HG02678 (cell line): ENCODE results near the gene OTOP3.

ENCODE experiments used
- ATAC-seq: cut with Tn5 transposase; IDR thresholded peaks from one replicate; pipeline ENCODE4 v1.9.1; 2021; ENCODE audit warnings: mild to moderate bottlenecking, moderate library complexity; ENCODE audit not compliant: unreplicated experiment

The OTOP3 gene

GRCh38 chr17:74937064-74938051, 1.7 kb downstream of the OTOP3 start:
- ATAC-seq, result no peak

GRCh38 chr17:74938194-74938950, 2.7 kb downstream of the OTOP3 start:
- no peak for ATAC-seq

GRCh38 chr17:74939534-74939933, 3.8 kb downstream of the OTOP3 start:
- no peak for ATAC-seq

DNA sequence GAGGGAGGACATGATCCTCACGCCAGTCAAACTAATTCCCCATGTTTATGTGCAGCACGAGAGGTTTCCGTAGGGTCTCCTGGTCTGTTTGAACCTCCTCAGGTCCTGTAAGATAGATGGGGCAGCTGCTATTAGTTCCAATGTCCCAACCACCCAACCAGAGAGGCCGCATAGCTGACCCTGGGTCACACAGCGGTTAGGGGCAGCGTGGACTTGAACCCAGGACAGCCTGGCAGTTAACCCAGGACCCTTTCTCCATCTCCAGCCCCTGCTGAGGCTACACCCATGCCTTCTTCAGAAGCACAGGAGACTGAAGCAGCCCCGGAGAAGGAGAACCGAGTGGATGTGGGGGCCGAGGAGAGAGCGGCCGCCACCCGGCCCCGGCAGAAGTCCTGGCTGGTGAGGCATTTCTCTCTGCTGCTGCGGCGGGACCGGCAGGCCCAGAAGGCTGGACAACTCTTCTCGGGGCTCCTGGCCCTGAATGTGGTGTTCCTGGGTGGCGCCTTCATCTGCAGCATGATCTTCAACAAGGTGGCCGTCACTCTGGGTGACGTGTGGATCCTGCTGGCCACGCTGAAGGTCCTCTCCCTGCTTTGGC, 5.5 kb downstream of the OTOP3 start:
- ATAC-seq, result no peak

GRCh38 chr17:74943808-74944522, 8.3 kb downstream of the OTOP3 start:
- ATAC-seq, result no peak

DNA sequence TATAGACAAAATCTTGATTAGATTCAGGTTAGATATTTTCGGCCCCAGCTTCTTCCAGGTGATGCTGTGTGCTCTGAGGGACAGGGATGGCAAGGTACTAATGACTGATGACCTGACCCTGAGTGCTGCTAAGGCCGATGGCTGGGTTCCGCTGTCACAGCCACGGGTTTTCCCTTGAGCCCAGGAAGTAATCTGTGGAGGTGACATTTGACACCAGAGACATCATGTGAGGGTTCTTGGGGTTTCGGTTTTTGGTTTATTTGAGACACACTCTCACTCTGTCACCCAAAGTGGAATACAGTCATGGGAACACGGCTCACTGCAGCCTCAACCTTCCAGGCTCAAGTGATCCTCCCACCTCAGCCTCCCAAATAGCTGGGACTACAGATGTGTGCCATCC, 9.8 kb downstream of the OTOP3 start:
- ATAC-seq, result peak; percentile 52

- ATAC-seq, result no peak
Measured at GRCh38 chr17:74946641-74947040, 10.9 kb downstream of the OTOP3 start.

DNA sequence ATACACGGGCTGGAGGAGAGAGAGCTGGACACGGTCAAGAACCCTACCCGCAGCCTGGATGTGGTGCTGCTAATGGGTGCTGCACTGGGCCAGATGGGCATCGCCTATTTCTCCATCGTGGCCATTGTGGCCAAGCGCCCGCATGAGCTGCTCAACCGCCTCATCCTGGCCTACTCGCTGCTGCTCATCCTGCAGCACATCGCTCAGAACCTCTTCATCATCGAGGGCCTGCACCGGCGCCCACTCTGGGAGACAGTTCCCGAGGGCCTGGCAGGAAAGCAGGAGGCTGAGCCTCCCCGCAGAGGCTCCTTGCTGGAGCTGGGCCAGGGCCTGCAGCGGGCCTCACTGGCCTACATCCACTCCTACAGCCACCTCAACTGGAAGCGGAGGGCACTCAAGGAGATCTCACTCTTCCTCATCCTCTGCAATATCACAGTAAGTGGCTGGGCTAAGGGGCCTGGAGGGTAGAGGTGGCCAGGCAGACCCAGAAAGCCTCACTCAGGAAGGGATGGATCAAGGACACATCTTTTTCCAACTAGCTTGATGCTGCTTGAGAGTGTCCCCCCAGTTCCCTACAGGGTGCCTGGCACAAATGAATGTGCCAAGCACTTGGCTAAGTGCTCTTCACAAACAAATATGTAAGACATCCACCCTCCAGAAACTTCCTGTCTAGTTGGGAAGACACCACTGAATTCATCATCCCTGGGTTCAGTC, 11.5 kb downstream of the OTOP3 start:
- ATAC-seq, result no peak

GRCh38 chr17:74949455-74950115, 13.9 kb downstream of the OTOP3 start:
- ATAC-seq, result no peak

- no peak for ATAC-seq
Measured at GRCh38 chr17:74950207-74950606, 14.5 kb downstream of the OTOP3 start.

DNA sequence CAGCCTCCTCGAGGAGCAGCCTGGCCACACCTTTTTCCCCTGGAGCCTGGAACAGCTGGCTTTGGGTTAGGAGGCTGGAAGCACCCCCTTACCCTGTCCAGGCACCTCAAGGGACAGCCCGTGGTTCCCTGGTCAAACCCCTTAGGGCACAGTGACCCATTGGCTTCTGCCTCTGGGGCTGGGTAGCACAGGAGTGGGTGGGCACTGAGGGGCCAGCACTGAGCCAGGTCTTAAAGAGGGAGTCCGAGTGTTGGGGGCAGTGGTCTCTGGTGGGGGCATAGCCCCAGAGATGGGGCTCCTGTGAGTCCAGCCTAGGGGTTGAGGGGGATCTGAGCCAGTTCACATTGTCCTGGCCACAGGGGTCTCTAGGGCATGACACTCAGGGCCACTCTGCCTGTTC, 15.4 kb downstream of the OTOP3 start:
- ATAC-seq, result no peak

GRCh38 chr17:74951680-74952421, 16.2 kb downstream of the OTOP3 start:
- no peak for ATAC-seq

GRCh38 chr17:74952431-74953133, 16.9 kb downstream of the OTOP3 start:
- ATAC-seq, result no peak

- ATAC-seq, result no peak
Measured at GRCh38 chr17:74953134-74953687, 17.5 kb downstream of the OTOP3 start.

- ATAC-seq, result no peak
Measured at GRCh38 chr17:74954115-74954514, 18.4 kb downstream of the OTOP3 start.

- no peak for ATAC-seq
Measured at GRCh38 chr17:74954665-74955421, 19.1 kb downstream of the OTOP3 start.

GRCh38 chr17:74956093-74956492, 20.4 kb downstream of the OTOP3 start:
- ATAC-seq, result no peak
